GM12872 (cell line): ENCODE measurements around the gene TMEM31.

ENCODE experiments used
- TF ChIP-seq, protein P1 (sequence below): IDR thresholded peaks from 3 replicates; pipeline ENCODE4 v1.5.1; 2011; ENCODE audit warnings: low read depth, mild to moderate bottlenecking, low read length, moderate library complexity; ENCODE audit not compliant: insufficient read depth

The TMEM31 gene

GRCh38 chrX:103741879-103742278 lies 31.2 kb downstream of the TMEM31 start:
- TF ChIP-seq, protein P1, sequence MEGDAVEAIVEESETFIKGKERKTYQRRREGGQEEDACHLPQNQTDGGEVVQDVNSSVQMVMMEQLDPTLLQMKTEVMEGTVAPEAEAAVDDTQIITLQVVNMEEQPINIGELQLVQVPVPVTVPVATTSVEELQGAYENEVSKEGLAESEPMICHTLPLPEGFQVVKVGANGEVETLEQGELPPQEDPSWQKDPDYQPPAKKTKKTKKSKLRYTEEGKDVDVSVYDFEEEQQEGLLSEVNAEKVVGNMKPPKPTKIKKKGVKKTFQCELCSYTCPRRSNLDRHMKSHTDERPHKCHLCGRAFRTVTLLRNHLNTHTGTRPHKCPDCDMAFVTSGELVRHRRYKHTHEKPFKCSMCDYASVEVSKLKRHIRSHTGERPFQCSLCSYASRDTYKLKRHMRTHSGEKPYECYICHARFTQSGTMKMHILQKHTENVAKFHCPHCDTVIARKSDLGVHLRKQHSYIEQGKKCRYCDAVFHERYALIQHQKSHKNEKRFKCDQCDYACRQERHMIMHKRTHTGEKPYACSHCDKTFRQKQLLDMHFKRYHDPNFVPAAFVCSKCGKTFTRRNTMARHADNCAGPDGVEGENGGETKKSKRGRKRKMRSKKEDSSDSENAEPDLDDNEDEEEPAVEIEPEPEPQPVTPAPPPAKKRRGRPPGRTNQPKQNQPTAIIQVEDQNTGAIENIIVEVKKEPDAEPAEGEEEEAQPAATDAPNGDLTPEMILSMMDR: no peak

DNA sequence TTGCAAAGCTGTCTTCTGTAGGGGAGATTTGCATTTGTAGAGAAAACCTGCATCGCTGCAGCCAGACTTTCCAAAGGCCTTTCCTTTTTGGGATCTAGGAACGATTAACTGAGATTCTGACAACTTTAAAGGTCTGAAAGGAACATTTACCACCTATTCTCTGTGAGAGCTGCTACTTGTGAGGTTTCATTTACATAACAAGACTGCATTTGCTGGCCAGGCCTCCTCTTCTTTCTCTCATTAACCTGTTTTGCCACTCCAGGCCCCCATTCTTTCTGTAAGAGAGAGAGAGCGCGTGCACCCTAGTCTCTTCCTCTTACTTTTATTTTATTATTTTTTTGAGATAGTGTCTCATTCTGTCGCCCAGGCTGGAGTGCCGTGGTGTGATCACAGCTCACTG lies 31.6 kb downstream of the TMEM31 start:
- TF ChIP-seq, protein P1: no peak

DNA sequence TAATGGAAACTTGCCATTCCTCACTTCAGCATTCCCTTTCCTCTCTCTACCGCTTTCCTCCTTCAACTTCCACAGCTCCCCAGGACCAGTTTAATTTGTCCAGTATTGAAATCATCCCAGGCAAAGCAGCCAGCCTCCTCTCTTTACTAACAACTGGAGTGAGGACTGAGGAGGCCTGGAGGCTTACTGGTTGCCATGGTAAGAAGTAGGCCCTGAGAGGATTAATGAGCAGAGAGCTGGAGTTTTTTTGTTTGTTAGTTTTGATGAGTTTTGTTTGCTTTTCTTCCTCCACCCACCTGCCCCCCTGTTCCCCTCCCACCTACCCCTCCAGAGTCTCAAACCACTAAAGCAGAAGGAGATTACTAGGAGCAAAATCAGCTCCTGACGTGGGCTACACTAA lies 36.5 kb downstream of the TMEM31 start:
- TF ChIP-seq, protein P1: no peak

GRCh38 chrX:103754401-103754800 lies 43.7 kb downstream of the TMEM31 start:
- TF ChIP-seq, protein P1: no peak

- TF ChIP-seq, protein P1: no peak
Measured at GRCh38 chrX:103756736-103757135, 46.0 kb downstream of the TMEM31 start.

DNA sequence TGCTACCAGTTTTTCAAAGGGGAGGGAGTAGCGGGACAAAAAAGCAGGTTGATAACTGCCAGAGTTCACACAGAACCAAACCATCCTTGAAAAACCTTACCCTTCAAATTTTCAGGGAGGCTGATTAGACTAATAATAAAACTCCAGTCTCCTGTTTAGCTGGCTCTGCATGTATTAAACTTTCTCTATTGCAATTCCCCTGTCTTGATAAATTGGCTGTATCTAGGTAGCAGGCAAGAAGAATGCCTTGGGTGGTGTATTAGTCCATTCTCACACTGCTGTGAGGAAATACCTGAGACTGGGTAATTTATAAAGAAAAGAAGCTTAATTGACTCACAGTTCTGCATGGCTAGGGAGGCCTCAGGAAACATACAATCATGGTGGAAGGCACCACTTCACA lies 47.8 kb downstream of the TMEM31 start:
- TF ChIP-seq, protein P1: no peak
